GM19193 (cell line): ENCODE data around the gene SEZ6L2.

Source experiments
- POLR2A ChIP-seq: IDR thresholded peaks from 4 replicates; pipeline ENCODE4 v1.6.1; 2011; ENCODE audit not compliant: insufficient read depth, insufficient read length; ENCODE audit errors: extremely low read depth

Gene SEZ6L2

DNA sequence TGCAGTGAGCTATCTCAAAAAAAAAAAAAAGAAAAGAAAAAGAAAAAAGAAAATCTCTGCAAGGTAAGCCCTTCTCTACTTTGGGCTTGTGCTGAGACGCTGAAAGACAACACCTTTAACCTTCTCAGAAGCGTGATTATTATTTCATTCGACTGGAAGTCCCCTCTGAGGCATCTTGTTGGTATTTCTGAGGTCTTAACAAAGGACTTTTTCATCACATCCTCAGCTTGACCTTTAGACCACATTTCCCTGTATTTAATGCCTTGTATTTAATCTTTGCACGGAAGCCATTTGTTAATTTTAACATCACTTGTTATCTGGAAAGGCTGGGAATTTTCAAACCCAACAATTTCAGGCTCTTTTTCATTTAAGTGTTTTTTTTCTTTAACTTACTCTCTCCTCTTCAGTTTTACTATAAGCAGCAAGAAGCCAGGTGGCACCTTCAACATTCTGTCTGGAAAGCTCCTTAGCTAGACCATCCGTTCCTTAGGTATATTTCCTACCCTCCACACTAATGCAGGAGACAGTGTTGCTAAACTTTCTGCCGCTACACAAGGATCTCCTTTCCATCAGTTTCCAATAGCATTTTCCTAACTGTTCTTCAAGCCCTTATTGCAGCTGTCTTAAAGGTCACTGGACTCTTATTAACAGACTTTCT lies 16.4 kb upstream of the SEZ6L2 start:
- no peak for TF ChIP-seq POLR2A

DNA sequence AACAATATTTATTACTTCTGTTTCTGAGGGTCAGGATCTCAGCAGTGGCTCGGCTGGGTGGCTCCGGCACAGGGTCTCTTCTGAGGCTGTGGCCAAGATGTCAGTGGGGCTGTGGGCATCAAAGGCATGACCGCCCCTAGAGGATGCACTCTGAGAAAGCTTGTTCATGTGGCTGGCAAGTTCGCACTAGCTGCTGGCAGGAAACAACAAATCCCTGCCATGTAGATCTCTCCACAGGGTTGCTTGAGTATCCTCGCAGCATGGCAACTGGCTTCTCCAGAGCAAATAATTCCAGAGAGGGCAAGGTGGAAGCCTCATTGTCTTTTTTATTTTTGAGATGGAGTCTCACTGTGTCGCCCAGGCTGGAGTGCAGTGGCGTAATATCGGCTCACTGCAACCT lies 14.2 kb upstream of the SEZ6L2 start:
- no peak for TF ChIP-seq POLR2A

DNA sequence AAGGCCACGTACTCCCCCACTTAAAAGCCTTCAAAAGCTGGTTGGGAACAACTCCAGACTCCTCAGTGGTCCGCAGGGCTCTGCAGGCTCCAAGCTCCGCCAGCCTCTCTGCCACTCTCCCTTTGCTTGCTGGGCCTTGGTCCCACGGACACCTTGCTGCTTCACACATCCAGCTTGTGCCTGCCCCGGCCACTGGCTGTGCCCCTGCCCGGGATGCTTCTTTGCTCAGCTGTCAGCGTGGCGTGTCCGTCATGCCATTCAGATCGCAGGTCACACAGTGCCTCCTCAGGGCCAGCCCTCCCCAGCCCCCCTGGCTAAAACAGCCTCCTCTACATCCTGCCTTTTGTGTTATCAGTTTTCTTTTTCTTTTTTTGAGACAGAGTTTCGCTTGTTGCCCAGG lies 12.7 kb upstream of the SEZ6L2 start:
- no peak for TF ChIP-seq POLR2A

DNA sequence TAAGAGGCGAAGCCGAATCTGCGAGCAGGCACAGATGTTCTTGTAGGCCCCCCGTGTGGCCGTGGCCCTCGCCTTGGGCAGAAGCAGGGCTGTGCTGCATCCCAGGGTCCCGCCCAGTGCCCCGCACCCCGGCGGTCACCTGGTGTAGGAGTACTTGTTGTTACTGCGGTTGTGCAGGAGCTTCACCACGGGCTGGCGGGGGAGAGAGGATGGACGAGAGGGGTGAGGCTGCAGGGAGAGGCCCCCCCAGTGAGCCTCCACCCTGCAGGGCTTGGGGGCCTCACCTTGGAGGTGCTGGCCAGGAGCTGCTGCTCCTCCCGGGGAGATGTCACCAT lies 12.3 kb upstream of the SEZ6L2 start:
- TF ChIP-seq POLR2A, result no peak

DNA sequence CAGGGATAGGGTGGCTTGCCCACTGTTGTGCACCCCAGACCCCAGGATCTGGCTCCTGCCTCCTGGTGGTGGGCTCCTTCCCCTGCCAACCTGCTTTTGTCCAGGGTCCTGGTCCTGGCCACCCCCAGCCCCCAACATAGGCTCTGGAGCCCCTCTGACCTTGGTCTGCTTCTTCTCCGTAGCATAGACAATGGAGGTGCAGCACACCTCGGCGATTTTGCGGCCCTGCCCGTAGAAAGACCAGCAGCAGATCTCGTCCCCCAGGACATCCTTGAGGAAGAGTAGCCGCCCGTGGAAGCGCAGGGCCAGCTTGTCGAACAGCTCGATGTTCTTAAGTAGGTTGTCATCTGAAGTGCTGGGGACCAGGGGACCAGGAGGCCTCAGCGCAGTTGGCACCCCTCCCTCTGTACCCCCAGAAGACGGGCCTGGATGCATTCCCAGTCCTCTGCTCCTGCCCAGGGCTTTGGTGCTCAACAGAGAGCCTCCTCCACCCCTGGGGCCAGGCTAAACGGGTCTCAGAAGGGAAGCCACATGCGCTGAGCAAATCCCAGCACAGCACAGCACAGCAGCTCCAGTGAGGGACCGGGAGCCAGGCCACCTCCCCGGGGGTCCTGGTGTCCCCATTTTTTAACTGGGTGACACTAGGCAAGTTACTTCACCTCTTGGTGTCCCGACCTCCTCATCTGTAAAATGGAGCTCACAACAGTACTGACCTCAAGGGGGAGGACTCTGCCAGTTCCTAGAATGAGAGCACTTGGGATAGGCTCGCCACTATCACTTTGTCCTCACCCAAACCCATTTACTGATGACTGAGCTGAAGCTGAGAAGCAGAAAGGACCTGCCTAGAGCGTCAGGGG lies 11.7 kb upstream of the SEZ6L2 start:
- no peak for TF ChIP-seq POLR2A

DNA sequence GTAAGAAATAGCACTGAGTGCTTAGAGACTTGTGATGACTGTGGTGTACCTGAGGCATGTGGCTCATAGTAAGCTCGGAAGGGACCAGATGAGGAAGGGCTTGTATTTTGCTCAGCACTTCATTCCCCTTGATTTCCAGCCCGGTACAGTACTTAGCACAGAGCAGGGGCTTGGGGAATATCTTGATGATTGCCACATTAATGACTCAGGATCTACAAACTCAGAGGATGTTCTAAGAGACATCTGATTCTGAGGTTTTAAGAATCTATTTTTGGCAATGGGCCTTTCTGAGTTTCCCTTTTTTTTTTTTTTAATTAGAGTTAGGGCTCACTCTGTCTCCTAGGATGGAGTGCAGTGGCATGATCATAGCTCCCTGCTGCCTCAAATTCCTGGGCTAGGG lies 10.0 kb upstream of the SEZ6L2 start:
- TF ChIP-seq POLR2A, result no peak

DNA sequence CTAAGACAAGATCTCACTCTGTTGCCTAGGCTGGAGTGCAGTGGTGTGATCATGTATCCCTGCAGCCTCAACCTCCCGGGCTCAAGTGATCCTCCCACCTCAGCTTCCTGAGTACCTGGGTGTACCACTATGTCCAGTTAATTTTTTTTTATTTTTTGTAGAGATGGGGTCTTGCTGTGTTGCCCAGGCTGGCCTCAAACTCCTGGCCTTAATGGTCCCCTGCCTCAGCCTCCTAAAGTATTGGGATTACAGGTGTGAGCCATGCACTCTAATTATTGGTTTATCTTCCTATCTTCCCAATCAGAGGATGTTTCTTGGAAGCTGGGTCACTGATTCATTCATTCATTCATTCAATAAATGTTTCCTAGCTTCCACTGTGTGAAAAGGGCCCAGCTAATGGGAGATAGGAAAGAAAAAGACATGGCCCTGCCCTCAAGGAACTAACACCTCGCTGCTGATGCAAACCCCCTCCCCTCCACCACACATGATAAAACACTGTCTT lies 9.4 kb upstream of the SEZ6L2 start:
- TF ChIP-seq POLR2A, result no peak

DNA sequence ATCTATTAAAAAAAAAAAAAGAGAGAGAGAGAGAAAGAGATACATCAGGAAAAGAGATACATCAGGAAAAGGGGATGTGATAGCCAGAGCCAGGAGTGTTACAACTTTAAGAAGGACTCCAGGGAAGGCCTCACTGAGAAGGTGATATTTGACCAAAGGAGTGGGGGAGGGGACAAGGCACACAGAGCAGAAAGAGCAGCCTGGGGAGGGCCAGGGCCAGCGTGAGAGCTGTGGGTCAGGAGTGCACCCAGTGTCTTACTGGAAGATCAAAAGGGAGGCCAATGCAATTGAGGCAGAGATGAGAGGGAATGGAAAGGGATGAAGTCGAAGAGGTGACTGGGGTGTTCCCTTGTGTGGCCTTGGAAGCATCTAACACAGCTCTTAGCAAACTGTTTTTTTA lies 8.6 kb upstream of the SEZ6L2 start:
- no peak for TF ChIP-seq POLR2A

DNA sequence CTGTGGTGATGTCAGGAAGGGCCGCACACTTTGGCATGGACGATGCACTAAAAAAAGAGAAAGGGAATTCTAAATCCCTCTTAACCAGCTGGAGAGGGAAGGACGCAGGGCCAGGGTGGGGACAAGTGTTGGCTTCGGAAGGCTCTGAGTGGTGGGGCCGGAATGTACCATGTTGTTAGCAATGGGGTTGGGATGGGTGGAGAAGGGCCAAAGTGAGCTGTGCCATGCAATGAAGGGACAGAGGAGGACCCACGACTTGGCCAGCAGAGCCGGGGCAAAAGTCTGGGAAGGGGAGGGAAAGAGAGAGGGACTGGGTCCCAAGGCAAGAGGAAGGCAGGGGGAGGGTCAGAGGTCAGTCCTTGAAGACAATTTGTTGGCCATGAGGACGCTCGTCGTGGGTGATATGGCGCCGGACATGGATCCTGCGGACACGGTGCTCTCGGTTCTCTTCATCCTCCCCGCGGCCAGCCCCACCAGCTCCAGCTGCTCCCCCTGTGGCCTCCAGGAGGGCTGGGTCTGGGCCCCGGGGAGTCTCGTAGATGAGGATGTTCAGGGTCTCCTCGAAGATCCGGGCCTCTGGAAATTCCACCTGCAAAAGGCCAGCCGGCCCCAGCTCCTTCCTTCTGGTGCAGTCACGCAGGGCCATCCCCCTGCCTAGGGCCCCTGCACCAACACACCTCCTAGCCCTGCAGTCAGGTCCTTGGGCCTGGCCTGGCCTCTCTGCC lies 7.3 kb upstream of the SEZ6L2 start:
- TF ChIP-seq POLR2A, result no peak

DNA sequence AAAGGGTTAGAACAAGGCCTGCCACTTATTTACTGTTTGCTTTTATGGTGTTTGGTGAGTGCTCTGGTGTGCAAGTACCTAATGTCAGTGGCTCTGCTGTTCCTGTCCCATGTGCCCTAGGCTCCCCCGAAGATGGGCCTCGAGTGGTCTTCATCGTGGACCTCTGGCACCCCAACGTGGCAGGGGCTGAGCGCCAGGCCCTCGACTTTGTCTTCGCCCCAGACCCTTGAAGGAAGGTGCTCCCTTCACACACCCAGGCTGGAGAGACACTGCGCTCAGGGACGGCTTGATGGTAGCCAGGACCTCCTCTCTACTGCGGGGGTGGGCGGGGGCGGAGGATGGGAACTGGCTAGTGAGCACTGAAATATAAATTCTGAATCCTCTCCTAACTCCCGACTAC lies 6.3 kb upstream of the SEZ6L2 start:
- no peak for TF ChIP-seq POLR2A

DNA sequence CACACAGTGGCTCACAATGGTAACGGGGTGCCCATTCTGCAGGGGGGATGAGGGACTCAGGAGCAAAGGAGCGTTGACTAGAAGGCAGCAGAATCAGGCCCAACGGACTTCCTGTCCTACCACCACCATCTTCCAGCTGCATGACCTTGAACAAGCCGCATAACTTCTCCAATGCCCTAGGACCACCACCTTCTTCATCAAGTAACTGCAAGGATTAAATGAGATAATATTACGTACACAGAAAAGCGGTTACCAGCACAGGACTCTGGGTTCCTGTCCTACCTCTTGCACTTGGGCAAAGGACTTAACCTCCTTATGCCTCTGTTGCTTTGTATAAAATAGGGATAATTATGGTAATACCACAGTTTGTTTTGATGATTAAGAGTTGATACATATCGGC lies 5.6 kb upstream of the SEZ6L2 start:
- no peak for TF ChIP-seq POLR2A

DNA sequence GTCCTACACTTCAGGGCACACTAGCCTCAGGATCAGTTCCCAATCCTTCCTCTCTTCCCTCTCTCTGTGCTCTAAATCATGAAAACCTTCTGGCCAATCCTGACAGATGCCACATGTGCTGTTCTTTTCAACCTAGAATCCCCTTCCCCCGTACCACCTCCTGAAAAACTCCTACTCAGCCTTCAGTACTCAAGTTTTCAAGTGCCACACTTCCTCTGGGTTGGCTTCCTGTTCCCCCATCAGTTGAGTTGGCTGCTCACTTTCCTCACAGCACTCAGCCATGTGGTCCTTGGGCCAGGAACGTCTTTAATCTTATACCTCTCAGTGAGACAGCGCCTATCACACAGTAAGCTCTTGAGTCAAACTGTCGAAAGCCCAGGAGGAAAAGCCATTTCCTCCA lies 4.2 kb upstream of the SEZ6L2 start:
- no peak for TF ChIP-seq POLR2A

DNA sequence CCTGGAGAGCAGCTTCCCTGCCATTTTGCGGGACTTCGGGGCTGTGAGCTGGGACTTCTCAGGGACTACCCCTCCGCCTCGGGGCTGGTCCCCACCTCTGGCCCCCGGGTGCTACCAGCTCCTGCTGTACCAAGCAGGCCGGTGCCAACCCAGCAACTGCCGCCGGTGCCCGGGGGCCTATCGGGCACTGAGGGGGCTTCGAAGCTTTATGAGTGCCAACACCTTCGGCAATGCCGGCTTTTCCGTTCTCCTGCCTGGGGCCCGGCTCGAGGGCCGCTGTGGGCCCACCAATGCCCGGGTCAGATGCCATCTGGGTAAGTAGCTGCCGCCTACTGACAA lies 2.2 kb upstream of the SEZ6L2 start:
- TF ChIP-seq POLR2A, result no peak

DNA sequence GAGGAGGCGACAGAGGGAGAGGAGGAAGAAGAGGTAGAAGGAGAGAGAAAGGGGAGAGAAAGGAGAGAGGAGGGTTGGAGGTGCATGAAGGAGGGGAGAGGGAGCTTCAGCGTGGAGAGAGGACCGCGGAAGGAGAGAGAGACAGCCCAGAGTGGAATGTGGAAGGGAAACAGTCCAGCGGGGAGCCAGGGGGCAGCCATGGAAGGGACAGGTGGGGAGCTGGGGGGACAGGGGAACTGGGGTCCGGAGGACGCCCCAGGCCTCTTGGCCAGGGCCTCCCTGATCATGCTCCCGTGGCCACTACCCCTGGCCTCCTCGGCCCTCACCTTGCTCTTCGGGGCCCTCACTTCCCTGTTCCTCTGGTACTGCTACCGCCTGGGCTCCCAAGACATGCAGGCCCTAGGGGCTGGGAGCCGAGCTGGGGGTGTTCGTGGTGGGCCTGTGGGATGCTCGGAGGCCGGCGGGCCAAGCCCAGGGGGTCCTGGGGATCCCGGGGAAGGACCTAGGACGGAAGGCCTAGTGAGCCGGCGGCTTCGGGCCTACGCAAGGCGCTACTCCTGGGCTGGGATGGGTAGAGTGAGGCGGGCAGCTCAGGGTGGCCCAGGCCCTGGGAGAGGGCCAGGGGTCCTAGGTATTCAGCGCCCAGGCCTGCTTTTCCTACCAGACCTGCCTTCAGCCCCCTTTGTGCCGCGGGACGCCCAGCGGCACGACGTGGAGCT lies 1.7 kb upstream of the SEZ6L2 start:
- TF ChIP-seq POLR2A, result no peak
